NCI-H2196 (cell line): ENCODE results near the gene KLHL36.
"Not testable (repeated sequence)": the region's sequence is repeated elsewhere in the genome, so short reads cannot be mapped to it uniquely, and the experiment has no call there.

ENCODE experiments used
- DNase-seq: peaks from one replicate; lab custom pipeline; 2025; ENCODE audit not compliant: unreplicated experiment; lab: John Stamatoyannopoulos, UW

The KLHL36 gene

DNA sequence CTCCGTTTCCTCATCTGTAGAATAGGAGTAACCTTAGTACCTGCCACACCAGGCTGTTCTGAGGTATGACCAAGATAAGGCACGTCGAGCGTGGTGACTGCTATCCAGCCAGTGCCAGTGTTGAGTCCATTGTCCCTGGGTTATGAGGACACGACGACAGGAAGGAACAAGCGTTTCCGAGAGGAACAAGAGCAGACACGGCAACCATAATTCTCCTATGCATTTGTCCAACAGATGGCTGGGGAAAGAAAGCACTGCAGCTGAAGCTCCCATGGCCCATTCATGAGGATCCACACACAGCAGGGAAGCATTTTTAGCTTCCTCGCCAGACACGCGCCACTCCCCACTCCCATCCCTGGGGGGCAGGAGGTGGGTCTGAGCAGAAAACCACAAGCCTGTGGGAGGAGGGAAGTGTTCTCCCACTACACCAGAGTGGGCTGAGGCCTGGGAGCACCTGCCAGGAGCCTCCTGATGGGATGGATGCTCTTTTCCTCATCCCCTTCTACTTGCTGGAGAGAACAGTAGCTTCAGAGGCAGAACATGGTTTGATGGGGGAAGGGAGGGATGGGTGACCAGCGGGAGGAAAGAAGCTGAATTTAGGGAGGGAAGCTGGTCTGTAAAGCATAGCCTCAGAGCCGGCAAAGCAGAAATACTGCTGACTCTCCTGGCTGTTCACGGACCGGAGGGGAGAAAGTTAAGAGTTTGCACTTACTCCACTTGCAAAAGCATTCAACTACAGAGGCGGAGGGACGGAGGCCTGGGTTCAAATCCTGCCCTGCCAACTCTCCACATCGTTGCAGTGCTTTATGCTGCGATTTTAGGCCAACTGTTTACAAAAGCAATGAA, 33.1 kb upstream of the KLHL36 start:
- no peak for DNase-seq

DNA sequence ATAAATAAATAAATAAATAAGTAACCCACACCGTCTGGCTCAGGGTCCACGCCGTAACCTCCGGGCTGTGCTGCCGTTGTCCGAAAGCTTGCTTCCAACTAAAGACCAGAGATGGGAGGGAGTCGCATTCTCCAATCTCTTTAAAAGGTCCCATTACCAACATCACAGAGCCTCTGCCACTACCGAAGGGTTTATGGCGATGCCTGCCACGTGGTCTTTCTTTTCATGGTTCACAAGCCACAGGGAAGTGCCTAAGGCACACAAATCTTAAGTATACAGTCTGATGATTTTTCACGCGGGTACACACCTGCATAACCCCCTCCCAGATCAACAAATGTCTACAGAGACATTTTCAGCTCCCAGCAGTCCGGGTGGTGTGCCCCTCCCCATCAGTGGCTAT, 31.8 kb upstream of the KLHL36 start:
- no peak for DNase-seq

DNA sequence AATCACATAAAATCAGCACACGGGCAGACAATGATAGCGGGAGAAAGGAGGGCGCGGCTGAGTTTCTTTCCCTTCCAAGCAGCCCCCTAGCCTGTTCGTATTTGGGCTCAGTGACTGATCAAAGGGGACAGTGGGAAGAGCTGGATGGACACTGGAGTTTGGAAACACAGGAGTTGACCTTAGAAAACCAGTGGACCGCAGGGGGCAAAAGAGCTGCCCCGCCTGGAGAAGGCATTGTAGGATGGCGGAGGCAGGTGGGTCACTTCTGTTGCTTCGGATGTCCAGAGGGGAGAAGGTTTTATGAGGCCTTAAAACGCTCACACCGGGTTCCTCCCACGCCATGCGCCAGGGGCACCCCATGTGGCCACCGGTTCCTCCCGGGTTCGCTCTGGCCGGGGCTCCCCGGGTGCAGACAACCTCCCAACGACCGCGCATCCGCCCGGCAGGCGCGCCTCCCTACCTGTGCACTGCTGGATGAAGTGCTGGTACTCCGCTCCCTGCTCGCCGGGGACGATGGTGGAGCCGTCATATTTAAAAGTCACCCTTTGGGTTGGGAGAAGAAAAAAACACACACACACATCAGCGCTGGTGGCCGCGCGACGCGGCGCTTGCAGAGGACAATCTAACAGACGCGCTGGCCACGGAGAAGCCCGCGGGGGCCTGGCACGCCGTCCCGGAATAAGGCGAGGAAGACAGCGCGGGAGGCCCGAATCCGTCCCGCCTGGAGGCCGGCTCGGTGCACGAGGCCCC, 31.1 kb upstream of the KLHL36 start:
- no peak for DNase-seq

DNA sequence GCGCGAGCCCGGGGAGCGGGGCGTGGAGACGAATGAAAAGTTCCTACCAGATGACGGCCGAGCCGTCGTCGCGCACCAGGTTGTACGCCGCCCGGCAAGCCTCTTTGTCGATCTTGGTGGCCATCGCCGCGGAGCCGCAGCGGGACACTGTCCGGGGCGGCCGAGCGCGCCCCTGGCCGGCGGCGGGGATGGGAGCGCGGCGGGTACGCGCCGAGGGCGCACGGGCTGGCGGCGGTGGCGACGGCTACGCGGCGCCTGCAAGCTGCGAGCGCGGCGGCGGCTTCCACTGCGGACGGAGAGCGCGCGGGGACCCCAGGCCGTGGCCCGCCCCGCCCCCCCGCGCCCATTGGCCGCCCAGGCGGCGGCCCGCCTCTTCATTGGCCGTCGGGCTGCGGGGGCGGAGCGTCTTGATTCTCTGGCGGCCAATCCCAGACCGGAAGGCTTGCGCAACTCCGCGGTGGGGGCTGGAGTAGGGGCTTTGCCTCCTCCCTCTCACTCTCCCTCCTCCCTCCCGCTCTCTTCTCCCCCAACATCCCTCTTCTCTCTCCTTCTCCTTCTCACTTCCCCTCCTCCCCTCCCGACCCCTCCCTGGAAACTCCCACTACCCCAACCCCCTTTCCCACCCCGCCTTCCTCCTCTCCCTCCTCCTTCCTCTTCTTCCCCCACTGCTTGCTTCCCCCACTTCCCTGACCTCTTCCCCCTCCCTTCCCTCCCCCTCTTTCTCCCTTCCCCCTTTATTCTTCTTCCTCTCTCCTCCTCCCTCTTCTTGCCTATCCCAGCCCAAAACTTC, 30.3 kb upstream of the KLHL36 start, which contains the start of gene COTL1:
COTL1 (minus strand) TSS at position 288 of the 790 bp plus-strand sequence; CDS start at position 124, 164 bp downstream.
- peak; percentile 85 for DNase-seq

DNA sequence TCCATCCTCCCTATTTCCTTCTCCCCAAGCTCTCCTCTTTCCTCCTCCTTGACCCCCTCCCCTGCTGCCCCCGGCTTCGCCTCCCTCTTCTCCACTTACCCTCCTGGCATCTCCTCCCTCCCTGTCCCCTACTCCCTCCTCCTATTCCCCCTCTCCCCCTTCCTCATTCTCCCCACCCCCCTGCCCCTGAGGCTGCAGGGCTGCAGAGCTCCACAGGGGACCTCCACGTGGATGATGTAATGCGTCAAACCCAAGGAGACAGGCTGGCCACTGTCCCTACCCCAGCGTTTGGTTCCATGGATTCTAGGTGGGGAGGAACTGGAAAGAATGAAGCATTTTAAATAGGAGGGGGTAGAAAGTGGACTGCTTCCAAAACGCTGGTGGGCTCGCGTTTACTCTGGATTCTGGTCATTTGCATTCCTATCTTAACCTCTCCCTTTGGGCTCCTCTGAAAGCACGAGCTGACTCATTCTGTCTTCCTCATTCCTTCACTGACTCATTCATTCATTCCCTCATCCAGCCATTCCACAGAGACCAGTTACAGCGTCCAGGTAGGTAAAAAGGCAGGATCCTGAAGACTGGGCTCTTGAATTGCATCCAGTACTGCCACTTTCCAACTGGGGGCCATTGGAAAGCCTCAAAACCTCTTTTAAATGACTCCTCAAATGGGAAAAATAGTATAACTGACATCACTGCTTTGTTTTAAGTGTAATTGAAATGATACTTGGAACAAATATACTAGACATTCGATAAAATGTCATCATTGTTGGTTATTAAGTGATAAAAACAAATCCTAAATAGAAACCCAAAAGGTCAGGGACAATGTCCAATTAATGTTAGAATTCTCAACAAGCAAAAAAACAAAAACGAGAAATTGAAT, 29.5 kb upstream of the KLHL36 start:
- DNase-seq: no peak

DNA sequence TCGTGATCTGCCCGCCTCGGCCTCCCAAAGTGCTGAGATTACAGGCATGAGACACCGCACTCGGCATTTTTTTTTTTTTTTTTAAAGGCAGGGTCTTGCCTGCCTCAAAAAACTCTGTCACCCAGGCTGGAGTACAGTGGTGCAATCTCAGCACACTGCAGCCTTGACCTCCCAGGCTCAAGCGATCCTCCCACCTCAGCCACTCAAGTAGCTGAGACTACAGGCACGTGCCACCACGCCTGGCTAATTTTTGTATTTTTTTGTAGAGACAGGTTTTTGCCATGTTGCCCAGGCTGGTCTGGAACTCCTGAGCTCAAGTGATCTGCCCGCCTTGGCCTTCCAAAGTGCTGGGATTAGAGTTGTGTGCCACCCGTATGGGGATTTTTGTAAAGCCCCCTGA, 27.4 kb upstream of the KLHL36 start:
- DNase-seq: not testable (repeated sequence)

DNA sequence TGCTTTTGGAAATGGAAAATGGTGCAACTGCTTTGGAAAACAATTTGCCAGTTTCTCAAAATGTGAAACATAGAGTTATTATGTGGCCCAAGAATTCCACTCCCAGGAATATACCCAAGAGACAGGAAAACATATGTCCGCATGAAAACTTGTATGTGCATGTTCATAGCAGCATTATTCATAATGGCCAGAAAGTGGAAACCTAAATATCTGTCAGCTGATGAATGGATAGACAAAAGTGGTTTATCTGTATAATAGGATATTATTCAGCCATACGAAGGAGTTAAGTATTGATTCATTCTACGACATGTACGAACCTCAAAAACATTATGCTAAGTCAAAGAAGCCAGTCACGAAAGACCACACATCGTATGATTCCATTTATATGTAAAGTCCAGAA, 22.8 kb upstream of the KLHL36 start:
- DNase-seq: no peak

DNA sequence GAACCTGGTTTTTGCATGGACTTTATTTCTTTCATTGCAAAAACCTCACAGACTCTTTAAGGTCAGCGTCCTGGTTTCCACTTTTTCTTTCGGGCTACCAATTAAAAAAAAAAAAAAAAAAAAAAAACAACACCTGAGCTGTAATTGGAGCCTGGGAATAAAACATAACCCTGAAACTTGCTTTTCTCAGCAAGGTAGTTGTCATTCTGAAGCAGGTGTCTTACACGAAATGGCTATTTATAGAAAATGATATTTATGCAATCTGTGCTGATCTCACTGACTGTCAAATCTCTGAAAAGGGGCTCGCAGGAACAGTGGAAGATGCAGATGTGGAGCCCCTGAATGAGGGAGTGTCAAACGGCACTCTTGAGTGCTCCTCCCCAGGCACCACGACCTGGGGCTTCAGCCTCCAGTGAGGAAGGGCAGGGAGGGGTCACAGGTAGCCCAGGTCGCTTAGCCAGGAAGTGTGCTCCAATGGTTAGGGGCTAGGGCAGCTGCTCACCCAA, 20.0 kb upstream of the KLHL36 start:
- DNase-seq: no peak

DNA sequence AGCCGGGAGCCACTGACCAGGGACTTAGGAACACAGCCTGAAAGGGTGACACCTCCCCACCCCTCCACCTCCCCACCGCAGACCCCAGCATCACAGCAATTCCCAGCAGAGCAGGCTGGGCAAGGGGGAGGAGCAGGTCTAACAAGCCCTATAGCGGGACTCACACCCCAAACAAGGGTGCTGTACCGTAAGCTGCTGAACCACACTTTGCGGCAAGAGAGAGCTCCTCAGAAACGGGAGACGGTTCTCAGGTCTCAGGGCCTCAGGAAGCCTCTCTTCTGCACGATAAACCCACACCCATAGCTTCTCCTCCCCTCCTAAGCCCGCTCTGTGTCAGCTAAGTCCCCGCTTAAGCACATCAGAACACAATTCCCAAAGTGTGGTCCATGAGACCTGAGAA, 18.7 kb upstream of the KLHL36 start:
- DNase-seq: no peak

DNA sequence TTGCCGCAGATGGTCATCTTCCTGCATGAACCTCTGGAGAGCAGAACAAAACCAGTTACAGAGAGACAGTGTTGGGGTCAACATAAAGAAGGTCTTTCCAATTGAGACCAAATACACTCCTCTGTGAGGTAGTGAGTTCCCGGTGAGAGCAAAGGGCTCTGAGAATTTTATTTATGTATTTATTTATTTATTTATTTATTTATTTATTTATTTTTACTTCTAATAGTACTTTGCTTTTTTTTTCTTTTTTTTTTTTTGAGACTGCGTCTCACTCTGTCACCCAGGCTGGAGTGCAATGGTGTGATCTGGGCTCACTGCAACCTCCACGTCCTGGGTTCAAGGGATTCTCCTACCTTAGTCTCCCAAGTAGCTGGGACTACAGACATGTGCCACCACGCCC, 18.3 kb upstream of the KLHL36 start:
- DNase-seq: no peak

DNA sequence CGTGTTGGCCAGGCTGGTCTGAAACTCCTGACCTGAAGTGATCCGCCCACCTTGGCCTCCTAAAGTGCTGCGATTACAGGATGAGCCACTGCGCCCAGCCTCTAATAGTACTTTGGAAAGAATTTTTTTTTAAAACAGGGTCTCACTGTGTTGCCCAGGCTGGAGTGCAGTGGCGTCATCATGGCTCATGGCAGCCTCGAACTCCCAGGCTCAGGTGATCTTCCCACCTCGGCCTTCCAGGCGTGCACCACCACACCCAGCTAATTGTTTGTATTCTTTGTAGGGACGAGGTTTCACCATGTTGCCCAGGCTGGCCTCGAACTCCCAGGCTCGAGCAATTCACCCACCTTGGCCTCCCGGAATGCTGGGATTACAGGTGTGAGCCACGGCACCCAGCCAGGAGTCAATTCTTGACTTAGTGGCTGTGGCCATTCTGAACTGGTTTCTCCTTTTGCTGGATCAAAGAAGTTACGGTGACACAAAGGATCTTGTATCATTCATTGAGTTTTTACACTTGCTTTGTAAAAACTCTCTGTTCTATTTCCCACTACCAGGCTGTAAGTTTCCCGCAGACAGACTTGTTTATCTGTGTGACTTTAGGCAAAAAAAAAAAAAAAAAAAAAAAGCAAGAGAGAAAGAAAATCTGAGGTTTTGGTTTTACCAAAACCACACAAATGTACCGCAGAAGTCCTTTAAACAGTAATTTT, 17.7 kb upstream of the KLHL36 start:
- no peak for DNase-seq

DNA sequence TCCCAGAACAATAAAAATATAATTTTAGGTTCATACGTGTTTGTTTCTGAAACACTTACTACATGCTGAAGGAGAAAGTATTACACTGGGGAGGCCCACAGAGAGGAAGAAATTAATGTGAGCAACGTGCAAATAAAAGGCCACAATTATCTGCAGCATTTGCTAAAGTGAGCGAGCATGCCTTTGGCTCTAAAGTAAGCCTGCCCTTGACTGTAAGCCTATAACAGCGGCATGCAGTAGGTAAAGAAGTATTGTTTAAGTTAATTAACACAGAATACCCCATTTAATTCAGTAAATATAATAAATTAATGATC, 17.2 kb upstream of the KLHL36 start:
- no peak for DNase-seq

DNA sequence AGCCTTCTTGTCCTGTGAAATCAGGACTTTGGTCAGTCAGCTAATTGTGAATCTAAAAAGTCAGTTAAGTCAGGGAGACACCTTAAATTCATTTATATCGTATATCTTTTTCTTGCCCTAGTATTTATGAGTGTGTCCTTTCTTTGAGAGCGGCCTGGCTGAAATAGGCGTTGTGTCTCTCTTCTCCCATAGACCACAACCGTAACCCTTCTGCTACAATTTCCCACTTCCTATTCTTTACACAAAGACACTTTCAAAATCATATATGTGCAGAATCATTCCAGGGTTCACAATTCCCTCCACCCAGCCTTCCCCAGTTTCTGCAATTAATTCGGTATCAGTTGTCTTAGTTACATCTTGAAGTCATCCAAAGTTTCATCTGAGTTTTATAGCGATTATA, 16.4 kb upstream of the KLHL36 start:
- DNase-seq: no peak

DNA sequence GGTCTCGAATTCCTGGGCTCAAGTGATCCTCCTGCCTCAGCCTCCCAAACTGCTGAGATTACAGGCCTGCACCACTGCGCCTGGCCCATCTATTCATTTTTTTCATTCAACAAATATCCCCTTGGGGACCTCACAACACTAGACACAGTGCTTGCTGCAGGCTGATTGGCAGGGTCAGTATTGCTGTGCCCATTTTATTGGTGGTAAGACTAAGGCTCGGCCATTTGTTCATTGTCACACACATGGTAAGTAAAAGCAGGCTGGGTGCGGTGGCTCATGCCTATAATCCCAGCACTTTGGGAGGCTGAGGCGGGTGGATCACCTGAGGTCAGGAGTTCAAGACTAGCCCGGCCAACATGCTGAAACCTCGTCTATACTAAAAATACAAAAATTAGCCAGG, 15.4 kb upstream of the KLHL36 start:
- DNase-seq: not testable (repeated sequence)

DNA sequence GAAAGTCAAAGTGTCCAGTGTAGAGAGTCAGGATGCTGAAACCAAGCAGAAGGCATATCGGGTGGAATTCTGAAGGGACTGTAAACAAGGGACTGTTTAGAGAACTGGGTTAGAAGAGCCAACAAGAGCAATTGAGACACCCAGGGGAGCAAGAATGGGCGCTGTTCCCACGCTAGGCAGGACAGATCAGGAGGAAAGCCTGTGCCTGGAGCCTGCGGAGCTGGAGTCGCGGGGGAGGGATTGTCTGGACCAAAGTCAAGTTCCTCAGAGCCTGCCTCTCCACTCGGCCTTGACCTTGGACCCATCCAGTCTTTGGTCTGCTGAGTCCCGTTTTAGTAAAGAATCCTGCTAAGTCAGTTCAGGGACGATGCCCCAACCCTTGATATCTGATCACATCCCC, 14.7 kb upstream of the KLHL36 start:
- DNase-seq: peak; percentile 27

DNA sequence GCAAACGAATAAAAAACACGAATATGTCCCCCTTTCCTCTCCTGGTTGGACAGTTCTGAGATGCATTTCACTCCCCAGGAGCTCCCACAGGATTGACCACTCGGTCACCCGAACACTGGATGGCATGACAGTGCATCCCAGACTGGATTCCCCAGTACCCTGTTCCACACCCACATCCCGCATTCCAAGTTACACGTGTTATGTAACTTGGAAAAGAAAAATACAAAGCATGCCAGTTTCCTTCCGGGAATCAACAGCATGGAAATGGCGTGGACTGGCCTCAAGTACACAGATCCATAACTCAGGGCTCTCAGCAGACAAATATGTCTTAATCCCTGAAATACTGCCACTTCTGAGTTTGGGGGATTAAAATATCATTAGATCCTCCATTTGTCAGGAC, 12.6 kb upstream of the KLHL36 start:
- DNase-seq: no peak

DNA sequence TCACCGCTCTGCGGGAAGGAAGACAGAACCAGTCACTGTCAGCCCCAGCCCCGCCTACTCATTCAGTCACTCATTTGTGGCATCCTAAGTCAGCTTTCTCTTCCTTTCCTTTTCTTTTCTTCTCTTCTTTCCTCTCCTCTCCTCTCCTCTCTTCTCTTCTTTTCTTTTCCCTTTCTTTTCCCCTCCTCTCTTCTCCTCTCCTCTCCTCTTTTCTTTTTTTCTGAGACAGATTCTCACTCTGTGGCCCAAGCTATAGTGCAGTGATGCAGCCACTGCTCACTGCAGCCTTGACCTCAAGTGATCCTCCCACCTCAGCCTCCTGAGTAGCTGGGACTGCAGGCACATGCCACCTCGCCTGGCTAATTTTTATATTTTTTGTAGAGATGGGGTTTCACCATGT, 10.6 kb upstream of the KLHL36 start:
- no peak for DNase-seq

DNA sequence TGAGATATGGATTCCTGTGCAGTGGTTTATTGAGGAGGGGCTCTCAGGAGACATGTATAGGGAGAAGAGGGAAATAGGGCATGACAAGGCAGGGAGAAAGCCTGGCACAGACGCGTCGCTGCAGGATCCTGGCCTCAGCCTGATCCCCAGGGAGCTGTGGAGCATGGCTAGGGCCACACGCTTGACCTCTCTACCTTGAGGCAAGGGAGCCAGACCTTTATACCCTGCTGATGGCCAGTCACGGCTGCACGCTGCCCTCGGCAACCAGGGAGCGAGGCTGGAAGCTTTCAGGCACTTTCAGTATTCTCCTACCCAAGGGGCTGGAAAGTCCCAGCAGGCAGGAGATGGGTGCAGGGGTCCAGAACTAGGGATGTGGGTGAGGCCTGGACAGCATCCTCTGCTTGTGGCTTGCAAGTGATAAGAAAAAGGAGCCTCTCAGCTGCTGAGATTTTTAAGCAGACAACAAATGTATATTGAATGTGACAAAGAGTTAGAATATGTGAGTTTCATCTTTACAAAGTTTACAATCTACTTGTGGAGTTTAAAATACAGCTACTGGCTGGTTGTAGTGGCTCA, 10.0 kb upstream of the KLHL36 start:
- no peak for DNase-seq

DNA sequence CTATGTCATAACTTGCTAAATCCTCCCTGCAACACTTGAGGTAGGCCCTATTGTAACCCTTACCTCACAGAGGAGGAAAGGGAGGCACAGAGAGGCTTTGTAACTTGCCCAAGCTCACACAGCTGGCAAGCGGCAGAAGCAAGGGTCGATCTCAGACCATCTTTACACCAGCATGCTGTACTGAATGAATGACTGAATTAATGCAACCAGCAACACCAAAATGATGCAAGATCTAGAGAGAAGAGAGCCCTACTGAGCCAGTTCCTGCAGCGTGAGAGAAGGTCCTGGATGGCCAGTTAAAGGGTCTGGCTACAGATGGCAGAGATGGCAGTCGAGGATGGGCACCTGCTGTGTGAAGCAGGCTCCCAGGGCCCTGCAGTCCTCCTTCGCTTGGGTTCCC, 8.2 kb upstream of the KLHL36 start:
- DNase-seq: no peak
